Measurements from ENCODE around the gene ZNF317. TPM values are rescaled to one million over a fixed set of nuclear protein-coding genes. Genes with fewer than 3 reads are reported as not detected.
"Not testable (repeated sequence)": the region's sequence is repeated elsewhere in the genome, so short reads cannot be mapped to it uniquely, and the experiment has no call there.

Gene ZNF317
- total RNA-seq, 2 experiments from 2014 or later, result 26.5 to 37.4 TPM

GRCh38 chr19:9187191-9187590 is 47.0 kb downstream of the ZNF317 start:
- Histone ChIP-seq H3K27ac (ENCODE audit: low read depth, low read length, poor library complexity, severe bottlenecking) (no peak overlapping the region), H4K20me1 (ENCODE audit: insufficient read depth, low read length) (no peaks in the 10 kb centered on the region), H3K4me1 (ENCODE audit: insufficient read depth, low read length, poor library complexity, severe bottlenecking) (no peaks in the 10 kb centered on the region), H3K4me2 (ENCODE audit: low read length) (no peak overlapping the region), H2AFZ (ENCODE audit: low read length) (no peak overlapping the region), H3K9me2 (ENCODE audit: insufficient read depth, low read length) (no peaks in the 10 kb centered on the region), H3K4me3 (ENCODE audit: low read depth, low read length, poor library complexity, severe bottlenecking) (no peak overlapping the region), H3K9me3 (ENCODE audit: low read length) (peaks cover 5% of the 10 kb centered on the region; the same call in 1 of the 2 replicates), H3K79me2 (ENCODE audit: insufficient read depth, low read depth, low read length) (no peaks in the 10 kb centered on the region), H3K36me3 (ENCODE audit: insufficient read depth, low read length) (no peaks in the 10 kb centered on the region)
- DNase-seq (ENCODE audit: low spot score), result no peak
- TF ChIP-seq EZH2phosphoT487 (IDR thresholded peaks at IDR 0.05; ENCODE audit: borderline replicate concordance, low read depth, low read length), result no peak
- TF ChIP-seq CTCF (conservative IDR thresholded peaks at IDR 0.05; ENCODE audit: low read length), result no peak
- CTCF ChIA-PET (ENCODE audit: unreplicated experiment), result no interaction called here
- intact Hi-C loops (cut with micrococcal nuclease; ENCODE audit: unreplicated experiment), result no loop called here
- POLR2A ChIA-PET, result no interaction called here
- BruUV-seq (replicated peaks), result no TSS peak

GRCh38 chr19:9189535-9189934 is 49.3 kb downstream of the ZNF317 start:
- Histone ChIP-seq H3K9me3 (ENCODE audit: low read length) (peaks cover 5% of the 10 kb centered on the region; the same call in 1 of the 2 replicates), H3K27ac (ENCODE audit: low read depth, low read length, poor library complexity, severe bottlenecking) (no peak overlapping the region), H3K36me3 (ENCODE audit: insufficient read depth, low read length) (no peaks in the 10 kb centered on the region), H3K4me3 (ENCODE audit: low read depth, low read length, poor library complexity, severe bottlenecking) (no peak overlapping the region), H3K9me2 (ENCODE audit: insufficient read depth, low read length) (no peaks in the 10 kb centered on the region), H3K4me1 (ENCODE audit: insufficient read depth, low read length, poor library complexity, severe bottlenecking) (no peaks in the 10 kb centered on the region), H4K20me1 (ENCODE audit: insufficient read depth, low read length) (no peaks in the 10 kb centered on the region), H2AFZ (ENCODE audit: low read length) (no peak overlapping the region), H3K4me2 (ENCODE audit: low read length) (no peak overlapping the region), H3K79me2 (ENCODE audit: insufficient read depth, low read depth, low read length) (no peaks in the 10 kb centered on the region)
- CTCF ChIA-PET (ENCODE audit: unreplicated experiment), result no interaction called here
- POLR2A ChIA-PET, result no interaction called here
- intact Hi-C loops (cut with micrococcal nuclease; ENCODE audit: unreplicated experiment), result no loop called here
- BruUV-seq (replicated peaks), result no TSS peak
- DNase-seq (ENCODE audit: low spot score), result no peak
- TF ChIP-seq EZH2phosphoT487 (IDR thresholded peaks at IDR 0.05; ENCODE audit: borderline replicate concordance, low read depth, low read length) (no peak), CTCF (conservative IDR thresholded peaks at IDR 0.05; ENCODE audit: low read length) (no peak)

GRCh38 chr19:9198044-9198443 is 57.8 kb downstream of the ZNF317 start:
- H4K20me1 ChIP-seq (ENCODE audit: insufficient read depth, low read length); DNase-seq (ENCODE audit: low spot score); H3K79me2 ChIP-seq (ENCODE audit: insufficient read depth, low read depth, low read length); H3K36me3 ChIP-seq (ENCODE audit: insufficient read depth, low read length); H3K4me3 ChIP-seq (ENCODE audit: low read depth, low read length, poor library complexity, severe bottlenecking); H2AFZ ChIP-seq (ENCODE audit: low read length); H3K9me2 ChIP-seq (ENCODE audit: insufficient read depth, low read length); intact Hi-C loops (cut with micrococcal nuclease; ENCODE audit: unreplicated experiment); CTCF ChIA-PET (ENCODE audit: unreplicated experiment); H3K4me1 ChIP-seq (ENCODE audit: insufficient read depth, low read length, poor library complexity, severe bottlenecking); POLR2A ChIA-PET; H3K27ac ChIP-seq (ENCODE audit: low read depth, low read length, poor library complexity, severe bottlenecking); H3K9me3 ChIP-seq (ENCODE audit: low read length); H3K4me2 ChIP-seq (ENCODE audit: low read length); BruUV-seq (replicated peaks): not testable (repeated sequence)
